Body of pancreas (tissue), 4 donors: ENCODE data around the gene SLC9A6.

Experiments used
- CTCF ChIP-seq, 7 experiments: fragments of 450-650 bp in 4 of 7; fragments of 200-600 bp in 3 of 7; sonication (generic) in 3 of 7; IDR thresholded peaks; one replicate each; pipeline ENCODE4 v1.5.1; 2016 to 2019; ENCODE audit warnings: antibody characterized with exemption in 7 of 7
- POLR2A ChIP-seq, 3 donors: fragments of 450-650 bp; IDR thresholded peaks; one replicate each; pipeline ENCODE4 v1.6.1; 2016; ENCODE audit warnings: antibody characterized with exemption in 3 of 3, mild to moderate bottlenecking in 2 of 3

- TF ChIP-seq CTCF (IDR thresholded peaks at IDR 0.05) (no peak), POLR2A (IDR thresholded peaks at IDR 0.05) (no peak)
Measured at GRCh38 chrX:136067097-136067496, 81.9 kb downstream of the SLC9A6 start.
